ENCODE results near the gene TMEM95. TPM values are rescaled to one million over a fixed set of nuclear protein-coding genes. Genes with fewer than 3 reads are reported as not detected.
"Not testable (repeated sequence)": the region's sequence is repeated elsewhere in the genome, so short reads cannot be mapped to it uniquely, and the experiment has no call there.

TMEM95 gene
- total RNA-seq, 4 donors from 2014 or later: not detected

- in situ Hi-C loops (cut with MboI; ENCODE audit: low sequenced_read_pairs in 4 of 4): loop anchor here in 2 of 4 donors (25.0 kb wide), 2 partner anchors 145 to 170 kb away; partner anchors contain the start of gene TNFSF12 (in 1 of the 2)
These were observed 12.1 kb downstream of the TMEM95 start for GRCh38 chr17:7367083-7367482.

DNA sequence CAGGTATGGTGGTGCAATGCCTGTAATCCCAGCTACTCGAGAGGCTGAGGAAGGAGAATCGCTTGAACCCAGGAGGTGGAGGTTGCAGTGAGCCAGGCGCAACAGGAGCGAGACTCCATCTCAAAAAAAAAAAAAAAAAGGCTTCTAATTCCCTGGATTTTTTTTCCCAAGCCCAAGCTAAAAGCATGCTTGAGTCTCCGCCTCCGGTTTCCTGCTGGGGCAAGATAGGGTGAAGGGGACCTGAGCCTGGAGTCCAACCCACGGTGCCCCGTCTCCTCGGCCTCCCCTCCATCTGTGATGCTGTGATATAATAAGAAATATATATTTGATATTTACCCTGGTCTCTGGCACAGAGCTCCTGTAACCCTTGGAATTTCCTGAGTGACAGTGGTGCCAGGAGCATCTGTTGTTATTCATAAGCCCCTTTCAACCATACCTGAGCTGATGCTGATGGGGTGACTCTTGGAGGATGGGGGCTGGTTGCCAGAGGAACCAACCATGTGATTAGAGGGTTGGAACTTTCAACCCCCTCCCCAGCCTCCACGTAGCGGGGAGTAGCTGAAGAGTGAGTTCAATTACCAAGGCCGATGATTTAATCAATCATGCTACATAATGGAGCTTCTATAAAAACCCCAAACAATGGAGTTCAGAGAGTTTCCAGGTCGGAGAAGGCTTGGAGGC lies 13.1 kb downstream of the TMEM95 start:
- Histone ChIP-seq H3K4me3 (no peak overlapping the region), H3K9me3 (no peaks in the 10 kb centered on the region), H3K27me3 (no peaks in the 10 kb centered on the region), H3K4me1 (no peaks in the 10 kb centered on the region), H3K27ac (no peak overlapping the region), H3K36me3 (no peaks in the 10 kb centered on the region)
- in situ Hi-C loops (cut with MboI; ENCODE audit: low sequenced_read_pairs in 4 of 4): loop anchor here in 2 of 4 donors (25.0 kb wide), 2 partner anchors 144 to 169 kb away; partner anchors contain the start of gene TNFSF12 (in 1 of the 2)
- no peak for DNase-seq
- intact Hi-C loops (cut with DNase I; ENCODE audit: low total_unique reads): no loop called here
- no peak for TF ChIP-seq POLR2A (IDR thresholded peaks at IDR 0.05)
- no peak for TF ChIP-seq CTCF (IDR thresholded peaks at IDR 0.05 in 4 of 5, conservative IDR thresholded peaks at IDR 0.05 in 1 of 5)
- ATAC-seq: no peak

More at GRCh38 chr17:7367083-7367482, 12.1 kb downstream of the TMEM95 start:
- Histone ChIP-seq H3K9me3 (no peaks in the 10 kb centered on the region), H3K4me1 (no peaks in the 10 kb centered on the region), H3K36me3 (no peaks in the 10 kb centered on the region), H3K27me3 (no peaks in the 10 kb centered on the region), H3K27ac (no peak overlapping the region), H3K4me3 (no peak overlapping the region)
- ATAC-seq (no peak), DNase-seq (no peak)
- no peak for TF ChIP-seq CTCF (IDR thresholded peaks at IDR 0.05 in 4 of 5, conservative IDR thresholded peaks at IDR 0.05 in 1 of 5)
- no peak for TF ChIP-seq POLR2A (IDR thresholded peaks at IDR 0.05)
- intact Hi-C loops (cut with DNase I; ENCODE audit: low total_unique reads): no loop called here

DNA sequence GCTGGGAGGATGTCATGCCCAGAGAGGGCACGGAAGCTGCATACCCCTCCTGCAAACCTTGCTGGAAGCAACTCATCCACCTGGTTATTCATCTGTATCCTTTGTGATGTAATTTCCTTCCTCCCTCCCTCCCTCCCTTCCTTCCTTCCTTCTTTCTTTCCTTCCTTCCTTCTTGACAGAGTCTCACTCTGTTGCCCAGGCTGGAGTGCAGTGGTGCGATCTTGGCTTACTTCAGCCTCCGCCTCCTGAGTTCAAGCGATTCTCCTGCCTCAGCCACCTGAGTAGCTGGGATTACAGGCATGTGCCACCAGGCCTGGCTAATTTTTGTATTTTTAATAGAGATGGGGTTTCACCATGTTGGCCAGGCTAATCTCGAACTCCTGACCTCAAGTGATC lies 13.6 kb downstream of the TMEM95 start:
- DNase-seq; intact Hi-C loops (cut with DNase I; ENCODE audit: low total_unique reads); H3K36me3 ChIP-seq; H3K4me3 ChIP-seq; H3K9me3 ChIP-seq; H3K4me1 ChIP-seq; ATAC-seq; H3K27ac ChIP-seq; H3K27me3 ChIP-seq: not testable (repeated sequence)
- in situ Hi-C loops (cut with MboI; ENCODE audit: low sequenced_read_pairs in 4 of 4): loop anchor here in 2 of 4 donors (25.0 kb wide), 2 partner anchors 144 to 169 kb away; partner anchors contain the start of gene TNFSF12 (in 1 of the 2)

DNA sequence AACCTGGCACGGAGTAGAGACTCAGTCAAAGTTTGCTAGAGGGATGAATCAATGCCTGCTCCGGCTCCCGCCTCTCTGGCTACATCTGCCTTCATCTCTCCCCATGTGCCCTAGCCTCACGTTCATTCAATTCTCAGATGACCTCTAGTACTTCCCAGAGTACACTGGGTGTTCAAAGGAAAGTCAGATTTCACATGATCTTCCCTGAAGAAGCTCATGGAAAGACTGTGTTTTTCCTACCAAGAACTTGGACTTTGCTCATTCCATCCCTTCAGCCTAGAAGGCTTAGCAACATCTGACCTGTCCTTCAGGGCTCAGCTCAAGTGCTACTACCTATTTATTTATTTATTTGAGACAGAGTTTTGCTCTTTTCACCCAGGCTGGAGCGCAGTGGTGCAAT lies 14.9 kb downstream of the TMEM95 start:
- Histone ChIP-seq H3K4me1 (no peaks in the 10 kb centered on the region), H3K9me3 (no peaks in the 10 kb centered on the region), H3K36me3 (no peaks in the 10 kb centered on the region), H3K27me3 (no peaks in the 10 kb centered on the region), H3K4me3 (no peak overlapping the region), H3K27ac (no peak overlapping the region)
- ATAC-seq (no peak), DNase-seq (no peak)
- in situ Hi-C loops (cut with MboI; ENCODE audit: low sequenced_read_pairs in 4 of 4) (loop anchor here in 2 of 4 donors (25.0 kb wide), 2 partner anchors 142 to 167 kb away; partner anchors contain the start of gene TNFSF12 (in 1 of the 2)), intact Hi-C loops (cut with DNase I; ENCODE audit: low total_unique reads) (no loop called here)
- TF ChIP-seq POLR2A (IDR thresholded peaks at IDR 0.05): no peak
- TF ChIP-seq CTCF (IDR thresholded peaks at IDR 0.05 in 4 of 5, conservative IDR thresholded peaks at IDR 0.05 in 1 of 5): no peak

DNA sequence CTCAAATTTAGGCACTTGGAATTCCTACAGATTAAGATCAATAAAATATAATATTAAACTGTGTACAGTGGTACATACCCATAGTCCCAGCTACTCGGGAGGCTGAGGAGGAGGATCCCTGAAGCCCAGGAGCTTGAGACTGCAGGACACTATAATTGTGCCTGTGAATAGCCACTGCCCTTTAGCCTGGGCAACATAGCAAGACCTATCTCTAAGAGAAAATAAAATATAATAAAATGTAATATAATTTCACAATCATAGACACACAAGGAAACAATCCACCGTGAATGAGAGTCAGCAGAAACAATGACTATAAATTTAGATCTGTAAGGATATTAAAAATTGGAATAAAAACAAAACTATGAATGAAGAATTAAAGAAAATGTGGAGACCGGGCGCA lies 15.9 kb downstream of the TMEM95 start:
- in situ Hi-C loops (cut with MboI; ENCODE audit: low sequenced_read_pairs in 4 of 4) (loop anchor here in 2 of 4 donors (25.0 kb wide), 2 partner anchors 141 to 166 kb away; partner anchors contain the start of gene TNFSF12 (in 1 of the 2)), intact Hi-C loops (cut with DNase I; ENCODE audit: low total_unique reads) (no loop called here)
- H3K4me1 ChIP-seq: no peaks in the 10 kb centered on the region
- no peak overlapping the region for H3K27ac ChIP-seq
- no peak for ATAC-seq
- TF ChIP-seq CTCF (IDR thresholded peaks at IDR 0.05 in 4 of 5, conservative IDR thresholded peaks at IDR 0.05 in 1 of 5) (no peak), POLR2A (IDR thresholded peaks at IDR 0.05) (no peak)
- H3K9me3 ChIP-seq: no peaks in the 10 kb centered on the region
- H3K36me3 ChIP-seq: no peaks in the 10 kb centered on the region
- DNase-seq: no peak
- no peaks in the 10 kb centered on the region for H3K27me3 ChIP-seq
- H3K4me3 ChIP-seq: no peak overlapping the region

All from gastrocnemius medialis (tissue), 4 donors.